Fibroblast of lung (primary cell): ENCODE measurements around the gene ATP5MC2.

Experiments used
- EZH2 ChIP-seq: IDR thresholded peaks from 2 replicates; pipeline ENCODE4 v1.5.1; 2012; ENCODE audit warnings: low read length, control low read depth, mild to moderate bottlenecking; ENCODE audit errors: missing control alignments
- TF ChIP-seq, protein P1 (sequence below), 2 donors: IDR thresholded peaks in 1 of 2; conservative IDR thresholded peaks in 1 of 2; 1 replicate in 1 of 2; 2 replicates in 1 of 2; pipeline ENCODE4 v1.5.1; 2011 to 2012; ENCODE audit warnings: low read length in 2 of 2, control low read depth in 1 of 2, inconsistent platforms in 1 of 2, low read depth in 1 of 2, mild to moderate bottlenecking in 1 of 2

DNA sequence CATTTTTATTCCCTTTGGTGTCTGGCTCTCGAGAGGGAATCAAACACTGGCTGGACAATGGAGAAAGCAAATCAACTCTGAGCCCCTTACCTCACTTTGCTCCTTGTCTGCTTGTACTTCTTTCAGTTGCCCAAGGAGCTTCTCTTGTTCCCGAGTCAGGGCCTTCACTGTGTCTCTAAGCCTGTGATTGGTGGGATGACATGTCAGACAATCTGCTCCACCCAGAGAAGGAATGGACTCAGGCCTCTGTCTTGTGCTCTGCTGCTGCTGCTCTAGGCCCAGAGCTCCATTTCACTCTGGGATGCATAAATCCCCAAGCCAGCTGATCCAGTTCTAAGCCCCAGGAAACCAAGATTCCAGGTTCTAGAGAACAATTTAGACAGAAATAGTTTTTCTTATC is 43.8 kb upstream of the ATP5MC2 start:
- TF ChIP-seq, protein P1, sequence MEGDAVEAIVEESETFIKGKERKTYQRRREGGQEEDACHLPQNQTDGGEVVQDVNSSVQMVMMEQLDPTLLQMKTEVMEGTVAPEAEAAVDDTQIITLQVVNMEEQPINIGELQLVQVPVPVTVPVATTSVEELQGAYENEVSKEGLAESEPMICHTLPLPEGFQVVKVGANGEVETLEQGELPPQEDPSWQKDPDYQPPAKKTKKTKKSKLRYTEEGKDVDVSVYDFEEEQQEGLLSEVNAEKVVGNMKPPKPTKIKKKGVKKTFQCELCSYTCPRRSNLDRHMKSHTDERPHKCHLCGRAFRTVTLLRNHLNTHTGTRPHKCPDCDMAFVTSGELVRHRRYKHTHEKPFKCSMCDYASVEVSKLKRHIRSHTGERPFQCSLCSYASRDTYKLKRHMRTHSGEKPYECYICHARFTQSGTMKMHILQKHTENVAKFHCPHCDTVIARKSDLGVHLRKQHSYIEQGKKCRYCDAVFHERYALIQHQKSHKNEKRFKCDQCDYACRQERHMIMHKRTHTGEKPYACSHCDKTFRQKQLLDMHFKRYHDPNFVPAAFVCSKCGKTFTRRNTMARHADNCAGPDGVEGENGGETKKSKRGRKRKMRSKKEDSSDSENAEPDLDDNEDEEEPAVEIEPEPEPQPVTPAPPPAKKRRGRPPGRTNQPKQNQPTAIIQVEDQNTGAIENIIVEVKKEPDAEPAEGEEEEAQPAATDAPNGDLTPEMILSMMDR (conservative IDR thresholded peaks at IDR 0.05 in 1 of 2, IDR thresholded peaks at IDR 0.05 in 1 of 2; ENCODE audit: low read depth in 1 of 2, low read length in 2 of 2), result no peak
- no peak for TF ChIP-seq EZH2
